GM19438 (cell line): ENCODE results near the gene TAB2.
"Not testable (repeated sequence)": the region's sequence is repeated elsewhere in the genome, so short reads cannot be mapped to it uniquely, and the experiment has no call there.

Source experiments
- ATAC-seq: cut with Tn5 transposase; IDR thresholded peaks from one replicate; pipeline ENCODE4 v1.9.1; 2021; ENCODE audit warnings: low read depth; ENCODE audit not compliant: unreplicated experiment

Gene TAB2

DNA sequence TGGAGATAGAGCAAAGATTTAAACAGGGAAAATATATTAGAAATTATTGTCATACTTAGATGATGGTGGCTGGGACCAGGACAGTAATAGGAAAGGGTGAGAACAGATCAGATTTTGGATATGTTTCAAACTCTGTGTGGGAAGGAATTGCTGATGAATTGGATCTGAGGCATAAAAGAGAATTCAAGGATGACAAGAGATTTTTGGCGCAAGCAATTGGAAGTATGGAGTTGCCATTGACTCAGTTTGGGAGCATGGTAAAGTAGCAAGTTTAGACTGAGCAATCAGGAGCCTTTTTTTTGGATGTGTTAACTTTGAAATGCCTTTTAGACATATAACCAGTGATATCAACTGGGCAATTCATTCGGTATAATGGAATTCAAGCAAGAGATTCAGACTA, 14.4 kb downstream of the TAB2 start:
- ATAC-seq = no peak

DNA sequence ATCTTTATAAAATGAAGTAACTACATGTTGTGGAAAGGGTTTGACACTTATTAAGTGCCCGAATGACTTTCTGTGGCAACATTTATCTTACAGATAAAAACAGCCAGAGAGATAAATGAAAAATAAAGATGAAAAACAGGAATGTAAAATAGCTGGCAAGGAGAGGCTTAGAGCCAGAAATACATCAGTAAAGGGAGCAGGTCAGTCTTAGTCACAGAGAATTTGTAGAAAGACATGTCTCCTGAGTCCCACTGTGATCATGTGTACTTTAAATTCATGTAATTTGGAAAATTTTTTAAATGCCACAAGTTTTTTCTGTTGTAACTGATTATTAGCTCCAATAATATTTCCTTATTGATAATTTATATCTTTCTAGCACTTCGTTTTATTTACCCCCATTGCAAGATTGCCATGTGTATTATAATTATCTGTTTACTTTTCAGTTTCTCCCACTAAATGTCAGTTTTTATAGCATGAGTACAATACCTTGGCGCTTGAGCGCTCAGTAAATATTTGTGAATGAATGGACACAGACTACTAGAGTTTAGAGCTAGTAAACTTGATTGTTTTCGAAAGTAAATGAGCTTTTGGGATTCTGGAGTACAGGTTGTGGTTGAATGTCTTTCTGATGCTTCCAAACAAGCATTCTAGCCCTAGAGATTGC, 15.2 kb downstream of the TAB2 start:
- ATAC-seq = no peak

DNA sequence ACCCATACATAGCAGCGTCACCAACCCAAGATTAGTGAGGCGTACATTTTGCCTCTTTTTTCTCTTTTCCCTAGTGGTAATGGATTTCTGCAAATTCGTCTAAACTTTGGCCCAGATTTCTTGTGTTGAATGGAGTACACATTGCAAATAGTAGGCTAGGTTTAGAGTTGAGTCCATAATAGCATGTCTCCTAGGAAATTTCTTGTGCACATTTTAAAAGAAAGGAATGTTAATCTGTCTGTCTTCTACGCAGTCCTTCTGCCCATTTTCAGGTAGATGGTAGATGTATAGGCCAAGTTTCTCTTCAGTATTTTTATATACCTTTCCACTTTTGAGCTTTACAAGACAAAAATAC, 15.7 kb downstream of the TAB2 start:
- no peak for ATAC-seq

DNA sequence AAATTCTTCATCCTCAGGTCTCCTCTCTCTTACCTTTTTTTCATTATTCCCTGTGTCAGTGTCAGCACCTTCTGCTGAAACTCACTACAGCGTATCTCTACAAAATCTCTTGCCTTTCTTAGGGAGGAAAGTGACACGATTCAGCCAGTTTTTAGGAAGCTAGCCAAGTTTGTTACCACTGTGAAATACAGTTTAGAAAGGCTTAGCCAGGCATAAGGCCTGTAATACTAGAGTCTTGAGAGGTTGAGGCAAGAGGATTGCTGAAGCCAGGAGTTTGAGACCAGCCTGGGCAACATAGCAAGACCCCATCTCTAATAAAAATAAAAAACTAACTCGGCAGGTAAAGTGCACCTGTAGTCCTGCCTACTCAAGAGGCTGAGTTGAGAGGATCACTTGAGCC, 16.7 kb downstream of the TAB2 start:
- no peak for ATAC-seq

DNA sequence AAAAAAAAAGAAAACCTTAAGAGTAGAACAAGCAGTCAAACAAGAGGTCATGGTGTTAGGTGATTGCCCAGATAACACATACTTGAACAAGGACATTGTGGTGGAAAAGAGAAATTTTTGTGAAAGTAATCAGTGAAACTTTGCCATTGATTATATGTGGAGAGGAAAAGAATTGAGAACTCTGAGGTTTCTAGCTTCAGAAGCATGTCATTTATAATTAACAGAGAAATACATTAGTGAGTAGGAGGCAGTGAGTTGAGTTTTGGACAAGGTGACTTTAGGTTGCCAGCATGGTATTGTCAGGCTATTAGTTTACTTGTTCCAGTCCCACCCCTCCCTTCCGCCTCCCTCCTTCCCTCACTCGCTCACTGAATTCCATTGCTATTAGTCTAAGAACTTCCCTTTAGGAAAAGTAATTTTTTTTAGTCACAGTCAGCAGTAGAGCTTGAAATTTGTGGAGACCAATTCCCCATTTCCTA, 17.2 kb downstream of the TAB2 start:
- peak; percentile 48 for ATAC-seq

DNA sequence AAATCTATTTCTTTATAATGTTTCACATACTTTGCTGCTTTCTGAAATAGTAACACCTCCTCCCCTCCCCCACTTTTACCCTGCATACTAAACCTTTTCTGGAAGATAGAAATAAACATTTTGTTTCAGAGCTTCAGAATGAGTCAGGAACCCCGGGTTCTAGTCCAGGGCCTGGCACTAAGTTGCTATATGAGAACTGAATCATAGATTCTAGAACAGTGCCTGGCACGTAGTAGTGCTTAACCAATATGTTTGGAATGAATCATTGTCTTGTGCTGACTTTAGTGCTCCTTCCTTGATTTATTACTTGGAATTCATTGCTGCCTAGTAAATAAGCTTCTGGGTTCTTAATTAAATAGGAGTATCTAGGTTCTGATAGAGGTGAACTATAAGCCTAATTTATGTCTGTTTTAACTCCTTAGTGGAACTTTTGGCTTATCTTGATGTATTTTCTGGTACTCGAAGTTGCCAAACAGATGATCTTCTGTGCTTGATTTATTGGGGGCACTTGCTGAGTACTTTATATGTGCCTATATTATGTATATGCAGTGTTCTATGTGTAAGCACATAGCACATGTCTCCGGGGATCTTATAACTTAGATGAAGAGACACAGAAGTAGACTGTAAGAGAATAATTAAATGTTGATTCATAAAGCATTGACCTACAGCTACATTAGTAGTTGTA, 18.6 kb downstream of the TAB2 start:
- no peak for ATAC-seq

DNA sequence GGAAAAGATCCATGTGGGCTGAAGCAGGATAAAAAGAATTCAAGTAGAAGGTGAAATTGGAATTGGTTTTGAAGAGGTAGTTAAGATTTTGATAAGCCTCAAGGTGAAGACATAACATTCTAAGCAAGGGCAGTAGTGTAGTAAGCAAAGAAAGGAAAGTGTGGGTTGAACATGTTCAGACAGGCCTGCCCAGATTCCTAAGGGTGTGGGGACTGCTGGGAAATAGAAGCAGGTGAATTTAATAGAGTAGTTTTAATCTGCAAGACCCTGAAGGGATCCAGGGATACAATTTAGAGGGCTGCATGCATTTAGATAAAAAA, 19.1 kb downstream of the TAB2 start:
- no peak for ATAC-seq

DNA sequence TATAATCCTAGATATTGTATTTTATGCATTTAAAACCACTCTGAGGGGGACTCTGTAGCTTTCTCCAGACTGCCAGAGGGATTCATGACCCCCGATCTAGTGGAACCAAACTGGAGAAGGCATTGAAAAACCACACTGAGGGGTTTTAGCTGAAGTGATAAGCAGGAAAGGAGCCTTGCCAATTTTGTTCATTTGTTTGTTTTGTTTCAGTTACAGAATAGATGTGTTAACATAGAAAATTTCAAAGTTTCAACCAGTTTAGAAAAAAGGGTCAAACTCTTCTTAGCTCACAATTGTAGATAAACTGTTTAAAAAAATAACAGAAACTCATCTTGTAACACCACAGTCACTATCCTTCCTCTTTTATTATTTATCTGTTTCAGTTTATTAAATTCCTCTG, 19.8 kb downstream of the TAB2 start:
- ATAC-seq = no peak

DNA sequence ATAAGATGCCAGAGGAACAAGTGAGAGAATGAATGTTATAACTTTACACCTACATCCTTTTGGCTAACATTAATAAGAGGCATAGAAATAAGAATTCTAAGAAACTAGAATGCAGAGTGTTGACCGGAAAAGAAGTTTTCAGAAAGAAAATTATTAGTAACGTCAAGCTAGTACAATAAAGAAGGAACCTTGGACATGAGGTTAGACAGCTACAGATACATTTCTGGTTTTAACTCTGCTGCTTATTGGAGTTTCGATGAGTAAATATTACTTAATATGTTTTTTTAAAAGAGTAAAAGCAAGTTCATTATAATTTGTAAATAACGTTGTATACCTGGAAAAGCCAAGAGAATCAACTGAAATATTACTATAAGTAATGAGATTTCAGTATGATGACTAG, 22.7 kb downstream of the TAB2 start:
- ATAC-seq = no peak

DNA sequence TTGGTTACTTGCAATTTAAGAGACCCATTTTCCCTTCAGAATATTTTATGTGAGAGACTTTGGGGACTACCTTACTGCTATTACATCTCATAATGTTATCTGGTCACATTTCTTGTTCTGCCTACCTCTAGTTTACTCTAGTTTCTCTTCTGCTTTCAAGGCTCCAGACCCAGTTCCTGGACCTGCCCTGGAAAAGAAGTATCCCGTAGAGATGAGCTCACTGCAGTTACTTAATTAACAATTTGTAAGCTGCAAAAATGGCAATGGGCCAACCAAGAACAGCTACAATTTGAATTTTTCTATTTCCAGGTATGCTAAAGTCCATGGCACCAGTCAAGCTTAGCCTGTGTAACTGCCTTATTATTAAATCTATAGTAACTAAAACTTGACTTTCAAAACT, 25.0 kb downstream of the TAB2 start:
- peak; percentile 84 for ATAC-seq

DNA sequence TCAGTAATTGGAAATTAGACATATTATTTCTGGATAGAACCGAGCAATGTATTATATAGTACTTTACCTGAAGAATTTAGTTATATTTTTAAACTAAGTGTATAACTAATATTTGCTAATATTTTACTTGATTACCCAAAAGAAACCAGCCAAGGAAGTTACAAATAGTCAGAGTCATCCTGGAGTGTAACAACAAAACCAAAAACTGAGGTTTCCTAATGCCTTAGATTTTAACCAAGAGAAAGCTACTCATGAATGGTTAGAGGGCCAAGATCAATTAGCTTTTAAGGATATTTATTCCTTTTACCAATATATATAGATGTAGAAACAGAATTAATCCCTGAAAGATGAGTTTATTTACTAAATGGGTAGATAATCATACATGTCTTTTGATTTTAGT, 26.0 kb downstream of the TAB2 start:
- no peak for ATAC-seq

DNA sequence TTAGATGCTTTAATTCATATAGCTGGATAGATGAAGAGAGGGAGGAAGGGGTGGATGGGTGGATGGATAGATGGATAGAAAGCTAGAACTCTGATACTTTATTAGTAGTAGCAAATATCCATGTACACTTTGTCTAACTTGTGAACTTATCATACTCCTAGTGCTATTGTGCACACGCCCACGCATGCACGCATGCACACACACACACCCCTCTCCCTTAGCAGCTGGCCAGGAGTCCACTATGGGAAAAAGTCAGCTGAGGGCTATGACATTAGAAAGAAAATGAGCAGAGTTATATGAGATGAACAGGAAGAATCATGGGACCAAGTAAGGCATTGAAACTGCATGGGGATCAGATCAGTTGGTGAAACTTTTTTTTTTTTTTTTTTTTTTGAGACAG, 28.6 kb downstream of the TAB2 start:
- ATAC-seq = no peak

DNA sequence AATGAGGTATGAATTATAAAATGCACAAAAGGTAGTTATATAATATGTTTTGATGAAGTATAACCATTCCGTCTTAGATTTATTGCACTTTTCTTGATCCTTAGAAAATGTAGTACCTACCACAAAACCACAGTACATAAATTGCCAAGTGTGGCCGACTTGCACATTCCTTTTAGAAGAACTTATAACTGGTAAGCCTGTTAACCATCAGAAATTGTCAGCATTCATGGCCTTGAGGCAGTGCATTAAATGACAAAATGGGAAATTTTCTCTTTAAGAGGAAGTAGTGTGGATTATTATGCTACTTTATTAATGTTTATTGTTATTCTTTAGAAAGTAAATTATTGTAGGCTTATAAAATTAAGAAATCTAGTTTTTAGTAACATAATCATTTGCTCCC, 29.6 kb downstream of the TAB2 start:
- no peak for ATAC-seq

DNA sequence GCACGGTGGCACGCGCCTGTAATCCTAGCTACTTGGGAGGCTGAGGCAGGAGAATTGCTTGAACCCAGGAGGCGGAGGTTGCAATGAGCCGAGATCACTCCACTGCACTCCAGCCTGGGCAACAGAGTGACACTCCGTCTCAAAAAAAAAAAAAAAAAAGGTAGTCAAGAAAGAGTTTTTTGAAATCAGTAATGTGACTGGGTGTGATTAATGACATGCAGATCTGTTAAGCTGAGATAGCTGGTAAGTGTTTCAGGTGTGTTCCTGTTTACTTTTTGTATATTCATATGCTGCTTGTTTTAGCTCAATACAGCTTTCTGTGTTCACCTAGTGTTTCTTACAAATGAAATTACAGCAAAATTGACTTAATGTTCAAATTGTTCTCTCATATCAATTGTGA, 31.8 kb downstream of the TAB2 start:
- ATAC-seq = not testable (repeated sequence)

DNA sequence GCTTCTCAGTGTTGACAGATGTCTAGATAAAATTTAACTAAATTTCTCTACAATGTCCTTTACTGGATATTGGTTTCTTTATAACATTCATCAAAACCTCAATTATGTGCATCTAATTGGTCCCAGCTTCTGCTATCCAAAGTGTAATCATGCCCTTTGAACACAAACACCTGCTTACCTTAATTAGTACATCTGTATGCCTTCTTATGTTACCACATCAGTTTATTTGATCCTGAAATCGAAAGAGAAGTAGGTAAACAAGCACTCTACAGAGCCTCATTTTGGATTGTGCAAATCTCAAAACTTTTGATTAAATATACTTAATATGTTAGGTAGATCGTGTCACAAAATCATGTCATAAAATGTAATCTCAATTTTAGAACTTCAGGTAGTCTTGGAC, 36.5 kb downstream of the TAB2 start:
- no peak for ATAC-seq

DNA sequence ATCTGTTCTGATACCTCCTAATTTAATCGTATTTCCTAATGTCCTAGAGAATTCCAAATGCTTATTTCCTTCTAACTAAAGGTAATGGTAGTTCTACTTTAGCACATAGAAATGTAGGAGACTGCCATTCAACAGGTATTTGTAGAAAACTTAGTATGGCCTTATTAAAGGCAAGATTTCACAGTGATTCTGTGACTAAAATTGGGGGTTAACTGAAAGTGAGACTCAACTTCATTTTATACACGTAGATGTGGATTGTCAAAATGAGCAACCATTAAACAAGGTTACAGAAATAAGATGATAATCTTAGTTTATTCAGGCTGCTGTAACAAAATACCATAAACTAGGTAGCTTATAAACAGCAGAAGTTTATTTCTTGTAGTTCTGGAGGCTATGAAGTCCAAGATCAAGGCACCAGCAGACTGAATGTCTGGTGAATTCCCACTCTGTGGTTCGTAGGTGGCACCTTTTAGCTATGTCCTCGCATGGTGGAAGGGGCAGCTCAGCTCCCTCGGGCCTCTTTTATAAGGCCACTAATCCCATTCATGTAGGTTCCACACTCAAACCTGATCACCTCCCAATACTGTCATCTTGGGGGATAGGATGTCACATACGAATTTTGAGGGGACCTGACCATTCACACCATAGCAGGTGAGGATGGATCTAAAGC, 38.7 kb downstream of the TAB2 start:
- no peak for ATAC-seq

DNA sequence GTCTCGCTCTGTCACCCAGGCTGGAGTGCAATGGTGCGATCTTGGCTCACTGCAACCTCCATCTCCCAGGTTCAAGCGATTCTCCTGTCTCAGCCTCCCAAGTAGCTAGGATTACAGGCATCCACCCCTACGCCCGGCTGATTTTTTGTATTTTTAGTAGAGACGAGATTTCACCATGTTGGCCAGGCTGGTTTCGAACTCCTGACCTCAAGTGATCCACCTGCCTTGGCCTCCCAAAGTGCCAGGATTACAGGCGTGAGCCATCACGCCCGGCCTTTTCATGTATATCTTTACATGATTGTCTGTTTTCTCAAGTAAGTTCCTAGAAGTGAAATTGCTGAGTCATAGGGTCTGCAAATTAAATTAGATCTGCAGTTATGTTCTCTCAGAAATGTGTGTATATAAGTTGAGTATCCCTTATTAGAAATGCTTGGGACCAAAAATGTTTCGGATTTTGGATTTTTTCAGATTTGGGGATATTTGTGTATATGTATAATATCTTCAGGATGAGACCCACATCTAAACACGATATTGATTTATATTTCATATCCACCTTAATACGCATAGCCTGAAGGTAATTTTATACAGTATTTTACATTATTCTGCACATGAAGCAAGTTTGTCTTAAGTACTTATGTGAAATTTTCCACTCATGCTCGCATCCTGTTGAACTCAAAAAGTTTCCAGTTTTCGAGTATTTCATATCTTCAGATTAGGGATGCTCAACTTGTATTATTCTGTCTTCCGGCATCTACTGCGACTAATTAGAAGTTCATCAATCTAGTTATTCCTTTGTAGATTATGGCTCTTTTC, 40.4 kb downstream of the TAB2 start:
- no peak for ATAC-seq

DNA sequence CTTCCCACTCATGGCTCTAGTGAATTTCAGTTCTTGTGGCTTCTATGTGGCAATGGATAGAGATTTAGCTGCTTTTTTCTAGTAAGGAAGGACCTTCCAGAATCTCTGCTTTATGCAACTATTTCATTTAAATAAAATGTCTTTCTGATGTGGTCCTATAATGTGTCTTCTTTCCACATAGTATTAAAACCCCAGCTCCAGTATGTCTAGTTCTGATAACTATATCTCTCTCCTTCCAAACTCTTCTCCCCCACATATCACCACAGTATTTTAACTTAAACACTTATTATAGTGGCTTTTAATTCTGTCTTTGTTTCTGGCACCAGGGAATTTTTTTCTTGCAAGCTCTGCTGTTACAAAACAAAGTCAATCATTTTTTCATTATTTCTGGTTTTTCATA, 41.9 kb downstream of the TAB2 start:
- no peak for ATAC-seq

DNA sequence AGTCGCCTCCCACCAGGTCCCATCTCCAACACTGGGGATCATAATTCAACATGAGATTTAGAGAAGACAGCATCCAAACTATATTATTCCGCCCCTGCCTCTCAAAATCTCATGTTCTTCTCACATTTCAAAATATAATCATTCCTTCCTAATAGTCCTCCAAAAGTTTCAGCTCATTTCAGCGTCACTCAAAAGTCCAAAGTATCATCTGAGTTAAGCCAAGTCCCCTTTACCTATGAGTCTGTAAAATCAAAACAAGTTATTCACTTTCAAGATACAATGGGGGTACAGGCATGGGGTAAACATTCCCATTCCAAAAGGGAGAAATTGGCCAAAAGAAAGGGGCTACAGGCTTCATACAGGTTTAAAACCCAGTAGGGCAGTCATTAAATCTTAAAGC, 43.0 kb downstream of the TAB2 start:
- ATAC-seq = no peak

DNA sequence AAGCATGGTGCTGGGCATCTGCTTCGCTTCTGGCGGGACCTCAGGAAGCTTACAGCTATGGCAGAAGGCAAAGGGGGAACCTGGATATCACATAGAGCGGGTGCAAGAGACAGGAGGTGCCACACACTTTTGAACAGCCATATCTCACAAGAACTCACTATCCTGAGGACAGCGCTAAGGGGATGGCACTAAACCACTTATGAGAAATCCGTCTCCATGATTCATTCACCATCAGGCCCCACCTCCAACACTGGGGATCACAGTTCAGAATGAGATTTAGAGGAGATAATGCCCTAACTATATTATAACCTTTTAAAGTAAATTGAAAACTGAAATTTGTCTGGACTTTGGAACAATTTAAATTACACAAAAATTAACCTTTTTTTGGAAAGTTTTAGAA, 44.8 kb downstream of the TAB2 start:
- ATAC-seq = no peak

DNA sequence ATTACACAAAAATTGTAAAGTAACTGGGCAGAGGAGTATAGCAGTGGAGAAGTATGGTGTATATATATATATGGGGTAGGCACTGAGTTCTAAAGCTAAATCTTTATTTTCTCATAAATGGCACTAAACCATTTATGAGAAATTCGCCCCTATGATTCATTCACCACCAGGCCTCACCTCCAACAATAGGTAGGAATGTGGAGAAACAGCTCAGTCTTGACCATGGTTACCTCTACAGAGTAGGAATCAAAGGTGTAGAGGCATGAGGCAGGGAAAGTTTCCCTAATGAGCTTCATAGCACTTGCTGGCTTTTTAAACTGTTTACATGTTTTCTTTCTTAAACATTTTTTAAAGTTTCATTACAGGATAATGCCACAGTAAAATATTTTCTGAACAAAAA, 45.6 kb downstream of the TAB2 start:
- no peak for ATAC-seq
